Globus pallidus (tissue), 1 donor: ENCODE results near the gene MYO19.
"Not testable (repeated sequence)": the region's sequence is repeated elsewhere in the genome, so short reads cannot be mapped to it uniquely, and the experiment has no call there.

Source experiments
- DNase-seq: peaks from one replicate; pipeline ENCODE4 v3.0.0-alpha.2; 2015; ENCODE audit warnings: low spot score

The MYO19 gene

GRCh38 chr17:36533935-36534839, 481 bp downstream of the MYO19 start:
- peak; percentile 20 for DNase-seq

GRCh38 chr17:36532435-36532975, 2.2 kb downstream of the MYO19 start:
- no peak for DNase-seq

GRCh38 chr17:36529121-36529520, 5.5 kb downstream of the MYO19 start:
- DNase-seq: no peak

- no peak for DNase-seq
These were observed 6.9 kb downstream of the MYO19 start for GRCh38 chr17:36527621-36528250.

GRCh38 chr17:36525888-36526287, 8.8 kb downstream of the MYO19 start:
- no peak for DNase-seq

GRCh38 chr17:36525113-36525512, 9.6 kb downstream of the MYO19 start:
- no peak for DNase-seq

GRCh38 chr17:36524428-36524876, 10.2 kb downstream of the MYO19 start:
- no peak for DNase-seq

- no peak for DNase-seq
These were observed 11.6 kb downstream of the MYO19 start for GRCh38 chr17:36523113-36523512.

- DNase-seq: no peak
These were observed 18.8 kb downstream of the MYO19 start for GRCh38 chr17:36515837-36516236.

- DNase-seq: no peak
These were observed 19.8 kb downstream of the MYO19 start for GRCh38 chr17:36514856-36515255.

- no peak for DNase-seq
These were observed 22.0 kb downstream of the MYO19 start for GRCh38 chr17:36512641-36513040.

GRCh38 chr17:36511216-36511615, 23.5 kb downstream of the MYO19 start:
- DNase-seq: no peak

GRCh38 chr17:36510636-36511035, 24.0 kb downstream of the MYO19 start:
- no peak for DNase-seq

- DNase-seq: no peak
These were observed 25.2 kb downstream of the MYO19 start for GRCh38 chr17:36509272-36509985.

- DNase-seq: not testable (repeated sequence)
These were observed 26.2 kb downstream of the MYO19 start for GRCh38 chr17:36508439-36508838.

GRCh38 chr17:36507266-36507665, 27.4 kb downstream of the MYO19 start:
- DNase-seq: no peak

GRCh38 chr17:36506831-36507230, 27.8 kb downstream of the MYO19 start:
- no peak for DNase-seq

- DNase-seq: no peak
These were observed 28.3 kb downstream of the MYO19 start for GRCh38 chr17:36506249-36506826.

- DNase-seq: no peak
These were observed 29.5 kb downstream of the MYO19 start for GRCh38 chr17:36505171-36505570.

GRCh38 chr17:36504156-36504545, 30.5 kb downstream of the MYO19 start:
- no peak for DNase-seq

GRCh38 chr17:36503456-36504155, 31.1 kb downstream of the MYO19 start:
- DNase-seq: no peak
